BLaER1 treated with 17β-estradiol and CSF1 and Interleukin-3, amounts not matched to agents 10 nM and 100 nM (cell line): ENCODE results near the gene SLC46A1.

Source experiments
- H3K27ac ChIP-seq, 11 experiments: shearing (Covaris generic); formaldehyde crosslinking; 2 replicates each; pipeline ENCODE4 v1.8.1; 2022
- H3K27me3 ChIP-seq, 11 experiments: shearing (Covaris generic); formaldehyde crosslinking; 2 replicates each; pipeline ENCODE4 v1.8.1; 2022
- H3K36me3 ChIP-seq, 11 experiments: shearing (Covaris generic); formaldehyde crosslinking; 2 replicates each; pipeline ENCODE4 v1.8.1; 2022
- H3K4me1 ChIP-seq, 10 experiments: shearing (Covaris generic); formaldehyde crosslinking; 2 replicates each; pipeline ENCODE4 v1.8.1; 2022
- H3K4me2 ChIP-seq, 11 experiments: shearing (Covaris generic); formaldehyde crosslinking; 2 replicates each; pipeline ENCODE4 v1.8.1; 2022
- H3K4me3 ChIP-seq, 10 experiments: shearing (Covaris generic); formaldehyde crosslinking; 2 replicates each; pipeline ENCODE4 v1.8.1; 2022
- H3K9ac ChIP-seq, 11 experiments: shearing (Covaris generic); formaldehyde crosslinking; 2 replicates each; pipeline ENCODE4 v1.8.1; 2022
- H3K9me3 ChIP-seq, 11 experiments: shearing (Covaris generic); formaldehyde crosslinking; replicated peaks in 1 of 11; 2 replicates each; pipeline ENCODE4 v1.8.1; 2022
- H4K20me1 ChIP-seq, 11 experiments: shearing (Covaris generic); formaldehyde crosslinking; 2 replicates each; pipeline ENCODE4 v1.8.1; 2022
- Cebpa-rat ChIP-seq, 11 experiments: shearing (Covaris generic); IDR thresholded peaks; 2 replicates each; pipeline ENCODE4 v1.8.1; 2022

Gene SLC46A1

DNA sequence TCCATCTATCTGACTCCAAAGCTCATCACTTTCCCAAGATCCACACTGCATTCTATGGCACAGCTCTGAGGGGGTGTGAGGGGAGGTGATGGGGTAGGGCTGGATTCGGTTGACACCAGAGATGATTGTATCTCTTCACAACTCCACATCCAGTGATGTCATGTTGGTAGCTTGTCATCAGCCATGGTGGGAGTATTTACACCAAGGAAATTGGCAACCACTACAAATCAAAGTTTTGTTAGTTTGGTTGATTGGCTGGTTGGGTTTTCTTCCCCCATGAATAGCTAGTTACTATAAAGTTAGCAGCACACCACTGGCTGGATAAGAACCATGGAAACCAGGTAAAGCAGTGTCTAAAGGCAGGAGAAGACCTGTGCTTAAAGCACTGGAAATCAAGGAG lies 15.0 kb downstream of the SLC46A1 start:
- no peaks in the 10 kb centered on the region for H3K9me3 ChIP-seq
- H4K20me1 ChIP-seq, result peaks cover 0 to 3% (median 0%) of the 10 kb centered on the region in 11 experiments; a peak in 4 of 22 replicates
- H3K9ac ChIP-seq, result no peak overlapping the region
- H3K27ac ChIP-seq, result no peak overlapping the region
- no peak for TF ChIP-seq Cebpa-rat (IDR thresholded peaks at IDR 0.05)
- H3K4me3 ChIP-seq, result no peak overlapping the region
- peaks cover 63 to 100% (median 82%) of the 10 kb centered on the region in 11 experiments for H3K36me3 ChIP-seq
- peaks cover 0 to 21% (median 4%) of the 10 kb centered on the region in 10 experiments; a peak in 10 of 20 replicates for H3K4me1 ChIP-seq
- H3K27me3 ChIP-seq, result peaks cover 0 to 2% (median 0%) of the 10 kb centered on the region in 11 experiments; a peak in 4 of 22 replicates
- H3K4me2 ChIP-seq, result no peak overlapping the region

GRCh38 chr17:28390563-28390962 lies 15.4 kb downstream of the SLC46A1 start:
- H3K27ac ChIP-seq, result no peak overlapping the region
- peaks cover 0 to 6% (median 0%) of the 10 kb centered on the region in 11 experiments; a peak in 6 of 22 replicates for H4K20me1 ChIP-seq
- peaks cover 59 to 98% (median 78%) of the 10 kb centered on the region in 11 experiments for H3K36me3 ChIP-seq
- H3K4me1 ChIP-seq, result peaks cover 0 to 20% (median 3%) of the 10 kb centered on the region in 10 experiments; a peak in 17 of 20 replicates
- H3K9ac ChIP-seq, result no peak overlapping the region
- H3K9me3 ChIP-seq, result no peaks in the 10 kb centered on the region
- H3K4me3 ChIP-seq, result no peak overlapping the region
- H3K4me2 ChIP-seq, result no peak overlapping the region
- H3K27me3 ChIP-seq, result peaks cover 0 to 6% (median 3%) of the 10 kb centered on the region in 11 experiments; a peak in 13 of 22 replicates
- TF ChIP-seq Cebpa-rat (IDR thresholded peaks at IDR 0.05), result no peak

DNA sequence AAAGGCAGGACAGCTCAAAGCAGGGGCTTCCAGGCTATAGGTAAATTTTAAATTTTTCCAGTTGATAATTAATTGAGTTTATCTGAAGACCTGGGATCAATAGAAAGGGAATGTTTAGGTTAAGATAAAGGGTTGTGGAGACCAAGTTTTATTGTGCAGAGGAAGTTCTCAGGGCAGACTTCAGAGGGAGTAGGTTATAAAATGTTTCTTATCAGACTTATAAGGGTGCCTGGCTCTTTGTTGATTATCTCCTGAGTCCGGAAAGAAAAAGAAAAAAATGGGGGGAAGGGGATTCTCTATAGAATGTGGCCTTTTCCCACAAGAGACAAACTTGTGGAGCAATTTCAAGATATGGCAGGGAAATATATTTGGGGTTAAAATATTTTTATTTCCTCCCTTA lies 15.9 kb downstream of the SLC46A1 start:
- Histone ChIP-seq H3K9ac (no peak overlapping the region), H3K4me2 (no peak overlapping the region), H3K36me3 (peaks cover 55 to 93% (median 74%) of the 10 kb centered on the region in 11 experiments), H3K4me3 (no peak overlapping the region), H3K27me3 (peaks cover 0 to 11% (median 8%) of the 10 kb centered on the region in 11 experiments; a peak in 16 of 22 replicates), H3K27ac (no peak overlapping the region), H4K20me1 (peaks cover 0 to 10% (median 0%) of the 10 kb centered on the region in 11 experiments; a peak in 6 of 22 replicates), H3K9me3 (no peaks in the 10 kb centered on the region), H3K4me1 (peaks cover 4 to 20% (median 7%) of the 10 kb centered on the region in 10 experiments; a peak in 19 of 20 replicates)
- TF ChIP-seq Cebpa-rat (IDR thresholded peaks at IDR 0.05), result no peak

DNA sequence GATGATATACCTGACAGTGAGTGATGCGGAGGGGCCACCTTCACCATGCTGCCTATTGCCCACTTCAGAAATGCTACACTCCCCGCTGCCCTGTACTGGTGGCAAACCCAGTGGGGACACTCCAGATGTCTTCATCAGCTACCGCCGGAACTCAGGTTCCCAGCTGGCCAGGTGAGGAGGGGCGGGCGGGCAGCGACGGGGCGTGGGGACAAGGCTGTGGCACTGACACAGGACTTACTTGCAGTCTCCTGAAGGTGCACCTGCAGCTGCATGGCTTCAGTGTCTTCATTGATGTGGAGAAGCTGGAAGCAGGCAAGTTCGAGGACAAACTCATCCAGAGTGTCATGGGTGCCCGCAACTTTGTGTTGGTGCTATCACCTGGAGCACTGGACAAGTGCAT lies 17.9 kb downstream of the SLC46A1 start:
- Histone ChIP-seq H3K27me3 (peaks cover 18 to 31% (median 27%) of the 10 kb centered on the region in 11 experiments), H3K36me3 (peaks cover 49 to 73% (median 57%) of the 10 kb centered on the region in 11 experiments), H3K27ac (no peak overlapping the region), H3K4me1 (peaks cover 17 to 24% (median 23%) of the 10 kb centered on the region in 10 experiments; a peak in 19 of 20 replicates), H3K4me2 (no peak overlapping the region), H3K9me3 (no peaks in the 10 kb centered on the region), H4K20me1 (peaks cover 0 to 25% (median 4%) of the 10 kb centered on the region in 11 experiments; a peak in 6 of 22 replicates), H3K4me3 (no peak overlapping the region), H3K9ac (no peak overlapping the region)
- TF ChIP-seq Cebpa-rat (IDR thresholded peaks at IDR 0.05), result no peak

- Histone ChIP-seq H3K27me3 (peaks cover 18 to 36% (median 29%) of the 10 kb centered on the region in 11 experiments), H3K27ac (no peak overlapping the region), H3K4me2 (no peak overlapping the region), H3K4me1 (peaks cover 17 to 24% (median 23%) of the 10 kb centered on the region in 10 experiments; a peak in 19 of 20 replicates), H3K9me3 (no peaks in the 10 kb centered on the region), H3K4me3 (no peak overlapping the region), H3K9ac (no peak overlapping the region), H4K20me1 (peaks cover 0 to 39% (median 4%) of the 10 kb centered on the region in 11 experiments; a peak in 11 of 22 replicates), H3K36me3 (peaks cover 36 to 61% (median 45%) of the 10 kb centered on the region in 11 experiments)
- no peak for TF ChIP-seq Cebpa-rat (IDR thresholded peaks at IDR 0.05)
Observed at GRCh38 chr17:28386391-28386790, 19.6 kb downstream of the SLC46A1 start.

GRCh38 chr17:28385406-28385805 lies 20.6 kb downstream of the SLC46A1 start:
- Histone ChIP-seq H4K20me1 (peaks cover 0 to 48% (median 8%) of the 10 kb centered on the region in 11 experiments; a peak in 12 of 22 replicates), H3K27ac (no peak overlapping the region), H3K27me3 (peaks cover 18 to 36% (median 29%) of the 10 kb centered on the region in 11 experiments), H3K4me1 (peaks cover 17 to 27% (median 25%) of the 10 kb centered on the region in 10 experiments; a peak in 19 of 20 replicates), H3K9me3 (no peaks in the 10 kb centered on the region), H3K36me3 (peaks cover 27 to 57% (median 40%) of the 10 kb centered on the region in 11 experiments), H3K9ac (peak overlapping the region in 2 of 11 experiments; percentile 55 to 60; a peak in 3 of 22 replicates), H3K4me3 (peak overlapping the region in 2 of 10 experiments; percentile 59 to 60; a peak in 4 of 20 replicates), H3K4me2 (peak overlapping the region; percentile 81 to 98 (median 94); a peak in 20 of 22 replicates)
- no peak for TF ChIP-seq Cebpa-rat (IDR thresholded peaks at IDR 0.05)

DNA sequence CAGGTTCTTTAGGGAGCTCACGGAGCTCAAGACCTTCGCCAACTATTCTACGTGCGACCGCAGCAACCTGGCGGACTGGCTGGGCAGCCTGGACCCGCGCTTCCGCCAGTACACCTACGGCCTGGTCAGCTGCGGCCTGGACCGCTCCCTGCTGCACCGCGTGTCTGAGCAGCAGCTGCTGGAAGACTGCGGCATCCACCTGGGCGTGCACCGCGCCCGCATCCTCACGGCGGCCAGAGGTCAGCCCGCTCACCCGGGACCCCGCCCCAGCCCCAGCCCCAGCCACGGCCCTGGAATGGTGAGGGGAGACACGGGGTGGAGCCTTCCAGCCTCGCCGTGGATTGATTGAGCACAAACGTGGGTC lies 21.0 kb downstream of the SLC46A1 start:
- peaks cover 17 to 31% (median 29%) of the 10 kb centered on the region in 10 experiments; a peak in 19 of 20 replicates for H3K4me1 ChIP-seq
- no peak for TF ChIP-seq Cebpa-rat (IDR thresholded peaks at IDR 0.05)
- H4K20me1 ChIP-seq, result peaks cover 0 to 52% (median 8%) of the 10 kb centered on the region in 11 experiments; a peak in 12 of 22 replicates
- H3K36me3 ChIP-seq, result peaks cover 23 to 53% (median 36%) of the 10 kb centered on the region in 11 experiments
- H3K4me3 ChIP-seq, result peak overlapping the region; percentile 52 to 70 (median 58)
- no peak overlapping the region for H3K27ac ChIP-seq
- H3K9ac ChIP-seq, result peak overlapping the region in 9 of 11 experiments; percentile 55 to 76 (median 62); a peak in 12 of 22 replicates
- H3K9me3 ChIP-seq, result no peaks in the 10 kb centered on the region
- H3K4me2 ChIP-seq, result peak overlapping the region; percentile 81 to 98 (median 94)
- H3K27me3 ChIP-seq, result peaks cover 18 to 36% (median 29%) of the 10 kb centered on the region in 11 experiments

DNA sequence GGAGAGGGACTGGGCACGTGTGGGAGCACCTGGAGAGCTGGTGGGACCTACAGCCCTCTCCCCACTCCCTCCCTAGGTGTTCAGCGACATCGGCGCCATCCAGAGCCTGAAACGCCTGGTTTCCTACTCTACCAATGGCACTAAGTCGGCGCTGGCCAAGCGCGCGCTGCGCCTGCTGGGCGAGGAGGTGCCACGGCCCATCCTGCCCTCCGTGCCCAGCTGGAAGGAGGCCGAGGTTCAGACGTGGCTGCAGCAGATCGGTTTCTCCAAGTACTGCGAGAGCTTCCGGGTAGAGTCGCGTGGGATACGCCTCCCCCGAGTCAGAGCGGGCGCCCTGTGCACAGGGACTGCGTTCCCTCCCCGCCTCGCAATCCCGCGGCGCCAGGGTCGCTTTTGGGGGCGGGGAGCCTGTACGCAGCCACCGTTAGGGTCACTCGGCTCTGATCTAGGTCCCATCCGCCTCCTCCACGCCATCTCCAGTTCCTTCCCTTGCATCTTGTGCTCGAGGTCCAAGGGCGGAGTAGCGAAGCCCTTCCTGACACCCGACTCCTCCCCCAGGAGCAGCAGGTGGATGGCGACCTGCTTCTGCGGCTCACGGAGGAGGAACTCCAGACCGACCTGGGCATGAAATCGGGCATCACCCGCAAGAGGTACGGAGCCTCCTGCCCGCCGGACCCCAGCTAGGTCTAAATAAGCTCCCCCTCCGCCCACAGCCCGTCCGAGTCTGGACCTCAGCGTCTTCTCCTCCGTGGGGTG lies 21.6 kb downstream of the SLC46A1 start:
- H3K9me3 ChIP-seq, result no peaks in the 10 kb centered on the region

More for the DNA sequence above, 21.6 kb downstream of the SLC46A1 start:
- Histone ChIP-seq H4K20me1 (peaks cover 0 to 56% (median 8%) of the 10 kb centered on the region in 11 experiments; a peak in 11 of 22 replicates), H3K4me3 (peak overlapping the region; percentile 52 to 70 (median 58)), H3K27ac (peak overlapping the region in 8 of 11 experiments; percentile 4 to 58 (median 26); a peak in 9 of 22 replicates), H3K36me3 (peaks cover 18 to 47% (median 31%) of the 10 kb centered on the region in 11 experiments; a peak in 21 of 22 replicates), H3K27me3 (peaks cover 18 to 36% (median 29%) of the 10 kb centered on the region in 11 experiments), H3K4me2 (peak overlapping the region; percentile 81 to 98 (median 94)), H3K9ac (peak overlapping the region; percentile 20 to 76 (median 62)), H3K4me1 (peaks cover 17 to 32% (median 29%) of the 10 kb centered on the region in 10 experiments; a peak in 19 of 20 replicates)
- TF ChIP-seq Cebpa-rat (IDR thresholded peaks at IDR 0.05), result no peak
